OCI-LY7 (cell line): ENCODE data around the gene LYPD8. TPM values are rescaled to one million over a fixed set of nuclear protein-coding genes. Genes with fewer than 3 reads are reported as not detected.
"Not testable (repeated sequence)": the region's sequence is repeated elsewhere in the genome, so short reads cannot be mapped to it uniquely, and the experiment has no call there.

Experiments
- Bru-seq: library from RNA; stranded (reverse); fragments of 400-500 nt; gene quantifications from one replicate; lab custom pipeline; 2021; lab: Mats Ljungman, UMichigan
- BruChase-seq, 2 experiments: library from RNA; stranded (reverse); fragments of 400-500 nt; gene quantifications; one replicate each; lab custom pipeline; 2021; lab: Mats Ljungman, UMichigan
- BruUV-seq: library from RNA; stranded (reverse); fragments of 400-500 nt; replicated peaks from 2 replicates; lab custom pipeline; 2021; lab: Mats Ljungman, UMichigan
- CTCF ChIA-PET: fragments of 300-600 bp; sonication (Branson Sonifier 250); formaldehyde crosslinking; loops from one replicate; lab custom pipeline; 2022; ENCODE audit warnings: antibody characterized with exemption; ENCODE audit not compliant: unreplicated experiment; lab: Charles Lee
- POLR2A ChIA-PET: fragments of 300-600 bp; sonication (Branson Sonifier 250); formaldehyde crosslinking; loops from one replicate; lab custom pipeline; 2022; ENCODE audit warnings: antibody characterized with exemption; lab: Charles Lee
- DNase-seq: peaks from one replicate; pipeline ENCODE4 v3.0.0-alpha.2; 2015; ENCODE audit warnings: low spot score
- H2AFZ ChIP-seq: fragments of 200-600 bp; sonication (generic), shearing (Covaris generic); 2 replicates; pipeline ENCODE4 v1.6.1; 2014; ENCODE audit warnings: mild to moderate bottlenecking, antibody characterized with exemption, low read length, moderate library complexity
- H3K27ac ChIP-seq: fragments of 200-600 bp; sonication (generic); 2 replicates; pipeline ENCODE4 v1.5.1; 2014; ENCODE audit warnings: mixed run types, low read depth, mild to moderate bottlenecking, moderate library complexity, low read length, inconsistent platforms; ENCODE audit not compliant: poor library complexity, severe bottlenecking
- H3K36me3 ChIP-seq: fragments of 200-600 bp; sonication (generic); 2 replicates; pipeline ENCODE4 v1.6.1; 2014; ENCODE audit warnings: mild to moderate bottlenecking, antibody characterized with exemption, low read length, moderate library complexity, mixed read lengths; ENCODE audit not compliant: insufficient read depth
- H3K4me1 ChIP-seq: fragments of 200-600 bp; sonication (generic); 2 replicates; pipeline ENCODE4 v1.5.1; 2014; ENCODE audit warnings: mild to moderate bottlenecking, low read length; ENCODE audit not compliant: insufficient read depth, poor library complexity, severe bottlenecking
- H3K4me2 ChIP-seq: fragments of 200-600 bp; sonication (generic); 2 replicates; pipeline ENCODE4 v1.6.1; 2014; ENCODE audit warnings: mild to moderate bottlenecking, low read length
- H3K4me3 ChIP-seq: fragments of 200-600 bp; sonication (generic); 2 replicates; pipeline ENCODE4 v1.5.1; 2014; ENCODE audit warnings: mild to moderate bottlenecking, low read depth, low read length; ENCODE audit not compliant: poor library complexity, severe bottlenecking
- H3K79me2 ChIP-seq: fragments of 200-600 bp; sonication (generic); 2 replicates; pipeline ENCODE4 v1.6.1; 2016; ENCODE audit warnings: low read depth, mild to moderate bottlenecking, low read length, moderate library complexity, mixed read lengths; ENCODE audit not compliant: insufficient read depth
- H3K9me2 ChIP-seq: fragments of 200-600 bp; sonication (generic); 2 replicates; pipeline ENCODE4 v1.6.1; 2016; ENCODE audit warnings: mild to moderate bottlenecking, low read length, mixed read lengths; ENCODE audit not compliant: insufficient read depth
- H3K9me3 ChIP-seq: fragments of 200-600 bp; sonication (generic); 2 replicates; pipeline ENCODE4 v1.6.1; 2014; ENCODE audit warnings: mild to moderate bottlenecking, mixed run types, low read length, mixed read lengths
- H4K20me1 ChIP-seq: fragments of 200-600 bp; sonication (generic); 2 replicates; pipeline ENCODE4 v1.6.1; 2014; ENCODE audit warnings: mild to moderate bottlenecking, antibody characterized with exemption, low read length, moderate library complexity, mixed read lengths; ENCODE audit not compliant: insufficient read depth
- CTCF ChIP-seq: fragments of 200-600 bp; sonication (generic); conservative IDR thresholded peaks from 2 replicates; pipeline ENCODE4 v1.5.1; 2014; ENCODE audit warnings: mild to moderate bottlenecking, antibody characterized with exemption, low read length, moderate library complexity, mixed read lengths
- EZH2phosphoT487 ChIP-seq: fragments of 200-600 bp; sonication (generic); IDR thresholded peaks from 2 replicates; pipeline ENCODE4 v1.6.1; 2018; ENCODE audit warnings: low read depth, borderline replicate concordance, mild to moderate bottlenecking, mixed run types, antibody characterized with exemption, low read length, moderate library complexity, mixed read lengths
- intact Hi-C: fragments of 100-400 bp; cut with micrococcal nuclease; formaldehyde crosslinking; loops from one replicate; pipeline ENCODE4 v1.10.0; 2022; ENCODE audit not compliant: unreplicated experiment
- long read RNA-seq: library from polyadenylated mRNA; stranded (forward); transcript quantifications from one replicate; pipeline ENCODE4 v2.0.0, GENCODE V29; 2022
- total RNA-seq, 2 experiments: library from RNA; depleted of rRNA in 1 of 2; stranded (reverse); fragments of >200 nt in 1 of 2; shearing (Covaris generic) in 1 of 2; gene quantifications; 2 replicates each; pipeline ENCODE4 v1.2.3, GENCODE V29; 2014 to 2022

Gene LYPD8
- total RNA-seq (2014; rRNA removed; shearing (Covaris generic)) (not detected in 2 replicates), total RNA-seq (2022) (not detected in 2 replicates), Bru-seq, nascent RNA (not detected), BruChase-seq, experiment 1, labeled RNA remaining after a 6-hour chase (not detected), BruChase-seq, experiment 2, labeled RNA remaining after a 2-hour chase (not detected)
- long read RNA-seq, result 0 reads

DNA sequence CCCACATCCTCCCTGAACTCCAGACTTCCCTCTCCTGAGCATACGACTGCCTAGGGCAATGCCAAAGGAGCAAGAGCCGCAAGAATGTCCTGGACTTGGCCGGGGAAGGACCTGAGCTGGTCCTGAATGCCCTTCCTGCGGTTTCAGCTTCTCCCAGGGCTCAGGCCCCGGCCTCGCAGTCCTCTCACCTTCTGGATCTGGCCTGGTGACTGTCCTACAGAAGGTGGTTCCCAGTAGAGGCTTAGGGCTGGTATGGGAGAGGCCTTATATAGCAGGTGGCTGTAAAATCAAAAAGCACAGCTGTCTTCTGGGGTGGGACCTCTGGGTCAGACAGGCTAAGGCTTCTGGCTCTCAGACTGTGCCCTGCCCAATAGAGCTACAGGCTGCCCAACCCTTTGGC lies at the start of gene LYPD8:
TSS of gene LYPD8 (minus strand) at position 243 of the 400 bp plus-strand sequence. CDS start 4,678 bp downstream, outside the sequence.
- Histone ChIP-seq H2AFZ (no peak within 1 kb of the TSS), H3K4me2 (no peak within 1 kb of the TSS), H4K20me1 (no peaks in the 10 kb centered on the region), H3K4me3 (no peak within 1 kb of the TSS), H3K27ac (no peak within 1 kb of the TSS), H3K9me2 (no peaks in the 10 kb centered on the region), H3K9me3 (peaks cover 13% of the 10 kb centered on the region), H3K79me2 (no peaks in the 10 kb centered on the region), H3K4me1 (no peaks in the 10 kb centered on the region), H3K36me3 (no peaks in the 10 kb centered on the region)
- BruUV-seq, result no TSS peak
- intact Hi-C loops, result no loop called here
- CTCF ChIA-PET, result no interaction called here
- no peak for TF ChIP-seq CTCF
- TF ChIP-seq EZH2phosphoT487, result no peak
- POLR2A ChIA-PET, result no interaction called here
- DNase-seq, result no peak

DNA sequence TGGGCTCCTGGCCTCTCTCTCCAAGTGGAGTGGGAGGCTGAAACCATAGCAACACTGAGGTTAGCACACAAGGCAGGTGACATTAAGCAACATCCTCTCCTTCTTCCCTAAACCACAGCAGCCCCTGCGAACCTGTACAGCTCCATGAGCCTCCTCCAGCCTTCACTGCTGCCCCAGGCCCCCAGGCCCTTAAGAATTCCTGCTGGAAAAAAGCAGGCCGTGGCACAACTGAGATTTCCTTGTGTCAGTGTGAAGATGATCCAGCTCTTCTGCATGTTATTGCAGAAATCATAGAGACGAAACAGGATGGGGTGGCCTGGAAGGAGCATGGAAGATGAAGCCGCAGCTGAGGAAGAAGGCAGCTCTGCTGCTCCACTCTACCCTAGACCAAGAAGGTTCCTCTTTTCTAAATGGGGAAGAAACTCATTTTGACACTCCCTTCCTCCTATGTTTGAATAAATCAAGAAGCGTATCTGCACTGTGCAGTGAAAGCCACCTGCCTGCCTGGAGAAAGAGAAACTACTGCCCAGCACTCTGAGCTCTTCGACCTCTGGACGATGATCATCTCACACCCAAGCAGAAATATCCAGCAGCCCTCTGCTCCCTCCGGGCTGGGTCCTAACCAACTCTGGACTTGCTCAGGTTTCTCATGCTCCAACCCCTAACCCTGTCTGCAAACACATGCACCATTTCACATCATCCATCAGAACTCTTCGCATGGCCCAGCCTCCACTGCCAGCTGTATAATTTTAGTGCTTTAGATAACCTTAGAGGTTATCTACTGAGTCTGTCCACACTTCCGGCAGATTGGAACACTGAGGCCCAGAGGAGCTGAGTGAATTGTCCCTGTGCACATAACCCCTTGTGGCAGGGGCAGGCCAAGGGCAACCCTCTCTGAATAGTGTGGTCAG lies 49.5 kb upstream of the LYPD8 start:
- ChIA-PET POLR2A (interaction anchor here (0.6 to 2.7 kb wide), 17 partner anchors 10 to 191 kb away, joined by 3 to 17 read pairs (median 5); partner anchors contain the start of genes SH3BP5L and ZNF672), CTCF (interaction anchor here (0.6 to 2.3 kb wide), 4 partner anchors 15 to 185 kb away, joined by 3 to 15 read pairs (median 3); no protein-coding TSS in a partner anchor)
- H3K9me3 ChIP-seq, result no peaks in the 10 kb centered on the region
- peak; percentile 89 for DNase-seq
- H3K4me2 ChIP-seq, result peak overlapping the region; percentile 64
- H3K4me3 ChIP-seq, result peak overlapping the region; percentile 22
- no peak; the same call in 1 of the 2 replicates for TF ChIP-seq CTCF
- no peak for TF ChIP-seq EZH2phosphoT487
- H3K9me2 ChIP-seq, result no peaks in the 10 kb centered on the region
- peaks cover 25% of the 10 kb centered on the region for H3K4me1 ChIP-seq
- H3K27ac ChIP-seq, result peak overlapping the region; percentile 72
- intact Hi-C loops, result loop anchor here (2.0 to 5.0 kb wide), 2 partner anchors 108 to 563 kb away; no protein-coding TSS in a partner anchor
- no TSS peak for BruUV-seq
- peak overlapping the region; percentile 75 for H2AFZ ChIP-seq
- H3K36me3 ChIP-seq, result no peaks in the 10 kb centered on the region
- H3K79me2 ChIP-seq, result no peaks in the 10 kb centered on the region
- H4K20me1 ChIP-seq, result no peaks in the 10 kb centered on the region

DNA sequence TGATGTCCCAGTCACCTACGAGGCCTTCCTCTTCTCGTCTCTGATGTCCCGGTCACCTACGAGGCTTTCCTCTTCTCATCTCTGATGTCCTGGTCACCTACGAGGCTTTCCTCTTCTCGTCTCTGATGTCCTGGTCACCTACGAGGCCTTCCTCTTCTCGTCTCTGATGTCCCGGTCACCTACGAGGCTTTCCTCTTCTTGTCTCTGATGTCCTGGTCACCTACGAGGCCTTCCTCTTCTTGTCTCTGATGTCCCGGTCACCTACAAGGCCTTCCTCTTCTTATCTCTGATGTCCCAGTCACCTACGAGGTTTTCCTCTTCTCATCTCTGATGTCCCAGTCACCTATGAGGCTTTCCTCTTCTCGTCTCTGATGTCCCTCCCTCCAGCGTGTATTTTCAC lies 47.9 kb upstream of the LYPD8 start:
- intact Hi-C loops, BruUV-seq, H3K36me3 ChIP-seq, CTCF ChIA-PET, H3K79me2 ChIP-seq, H3K9me3 ChIP-seq, H3K27ac ChIP-seq, DNase-seq, H4K20me1 ChIP-seq, H3K4me3 ChIP-seq, H3K9me2 ChIP-seq, H3K4me2 ChIP-seq, H2AFZ ChIP-seq: not testable (repeated sequence)
- POLR2A ChIA-PET, result interaction anchor here (0.7 kb wide), 1 partner anchor 48 kb away, joined by 3 read pairs; no protein-coding TSS in a partner anchor
- H3K4me1 ChIP-seq, result peaks cover 25% of the 10 kb centered on the region
